KBM-7 (cell line): ENCODE measurements around the gene PCDHB3.
"Not testable (repeated sequence)": the region's sequence is repeated elsewhere in the genome, so short reads cannot be mapped to it uniquely, and the experiment has no call there.

Experiments used
- DNase-seq: peaks from one replicate; pipeline ENCODE4 v3.0.0-alpha.2; 2015
- in situ Hi-C: fragments of 300-500 bp; cut with MboI; formaldehyde crosslinking; loops from 2 replicates; pipeline ENCODE4 v1.14.3; 2020; ENCODE audit warnings: low sequenced_read_pairs, low pct_unique_long_range_greater_than_20kb, mixed read lengths

Gene PCDHB3

GRCh38 chr5:141100243-141100805 lies at the start of gene PCDHB3:
Gene PCDHB3, plus strand, starts transcription at chr5:141100473. Its CDS starts 177 bp downstream, at chr5:141100650.
- in situ Hi-C loops, result no loop called here
- DNase-seq, result peak; percentile 53

DNA sequence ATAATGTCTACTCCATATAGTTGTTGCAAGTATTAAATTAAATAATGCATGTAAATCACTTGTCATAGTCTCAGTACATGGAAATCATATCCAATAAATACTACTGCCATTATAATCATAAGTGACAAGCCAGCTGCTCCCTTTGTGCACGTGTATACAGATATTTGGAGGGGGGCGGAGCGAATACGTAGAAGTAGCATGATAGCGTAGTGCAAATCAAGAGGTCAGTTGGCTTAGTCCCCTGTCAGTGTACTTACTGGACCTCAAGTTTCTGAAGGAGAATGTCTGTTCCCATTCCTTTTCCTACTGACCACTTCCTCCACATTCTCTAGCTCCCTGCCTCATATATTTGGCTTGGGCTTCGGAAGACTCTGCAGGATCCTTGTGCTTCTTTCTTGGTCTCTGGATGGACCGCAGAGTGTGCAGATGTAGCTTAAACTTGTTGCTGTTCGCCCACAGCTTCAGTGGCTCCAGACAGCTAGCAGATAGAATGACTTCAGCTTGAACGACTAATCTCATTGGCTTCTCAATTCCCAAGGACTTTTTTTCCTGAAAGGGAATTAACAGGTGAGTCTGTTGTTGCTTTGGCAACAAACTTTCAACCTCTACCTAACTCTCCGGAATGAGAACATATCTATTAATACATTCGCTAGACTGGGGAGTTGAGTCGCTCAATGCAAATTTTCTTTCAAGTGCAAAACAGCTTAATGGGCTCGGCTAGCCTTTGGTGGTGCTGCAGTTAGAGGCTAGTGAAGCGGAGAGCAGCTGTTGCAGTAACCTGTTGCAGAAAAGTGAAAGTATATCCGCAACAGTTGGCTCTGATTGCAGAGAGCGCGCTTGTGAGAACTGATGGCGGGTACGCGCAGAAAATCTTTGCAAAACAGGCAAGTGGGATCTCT lies 49.4 kb upstream of the PCDHB3 start, which contains the start of gene PCDHB1:
TSS of gene PCDHB1 (plus strand) at position 753 of the 899 bp plus-strand sequence. CDS start at position 850, 97 bp downstream.
- in situ Hi-C loops, result no loop called here

GRCh38 chr5:141051521-141051866 lies 48.8 kb upstream of the PCDHB3 start:
- DNase-seq, result no peak
- in situ Hi-C loops, result no loop called here

More for the DNA sequence above, 49.4 kb upstream of the PCDHB3 start, which contains the start of gene PCDHB1:
- no peak for DNase-seq

DNA sequence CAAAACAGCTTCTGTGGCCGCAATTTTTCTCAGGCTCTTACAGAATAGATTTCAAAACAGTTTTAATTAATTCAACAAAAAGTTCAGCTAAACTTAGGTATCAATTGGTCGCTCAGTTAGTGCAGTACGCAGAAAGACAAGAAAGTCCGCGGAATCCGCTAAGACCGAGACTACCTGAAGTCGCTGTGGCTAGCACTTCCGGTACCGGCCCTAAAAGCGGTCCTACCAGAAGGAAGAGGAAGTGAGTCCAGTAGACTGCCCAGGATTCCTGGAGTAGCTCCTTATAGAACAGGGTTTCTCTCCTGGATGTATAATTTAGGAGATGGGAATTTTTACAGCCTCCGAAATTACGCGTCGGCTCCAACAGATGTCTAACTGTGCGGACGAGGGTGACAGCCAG lies 22.4 kb upstream of the PCDHB3 start:
- DNase-seq, result no peak
- in situ Hi-C loops, result no loop called here

DNA sequence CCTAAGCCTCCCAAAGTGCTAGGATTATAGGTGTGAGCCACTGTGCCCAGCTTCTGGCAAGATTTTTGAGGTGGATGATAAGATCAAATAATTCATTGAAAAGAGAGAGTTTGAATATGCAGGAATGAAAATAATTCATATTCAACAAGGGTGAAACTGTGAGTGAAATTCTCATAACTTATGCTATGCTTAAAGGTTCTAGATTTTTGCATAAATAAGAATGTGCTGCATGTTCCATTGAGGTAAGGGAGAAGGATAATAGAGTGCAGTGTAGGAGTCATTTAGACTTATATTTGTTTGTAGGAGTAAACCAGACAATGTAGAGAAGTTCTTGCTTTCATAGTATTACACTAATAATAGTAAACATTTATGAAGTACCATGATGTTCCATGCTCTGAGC lies 18.0 kb upstream of the PCDHB3 start:
- in situ Hi-C loops, result no loop called here
- no peak for DNase-seq

GRCh38 chr5:141084487-141084989 lies 15.7 kb upstream of the PCDHB3 start:
- in situ Hi-C loops, result no loop called here

GRCh38 chr5:141094481-141095262 lies 5.6 kb upstream of the PCDHB3 start, which contains the start of gene PCDHB2:
Gene PCDHB2, plus strand, starts transcription at chr5:141094615. Its CDS starts 176 bp downstream, at chr5:141094791.
- in situ Hi-C loops, result no loop called here
- DNase-seq, result no peak

More at GRCh38 chr5:141084487-141084989, 15.7 kb upstream of the PCDHB3 start:
- no peak for DNase-seq

DNA sequence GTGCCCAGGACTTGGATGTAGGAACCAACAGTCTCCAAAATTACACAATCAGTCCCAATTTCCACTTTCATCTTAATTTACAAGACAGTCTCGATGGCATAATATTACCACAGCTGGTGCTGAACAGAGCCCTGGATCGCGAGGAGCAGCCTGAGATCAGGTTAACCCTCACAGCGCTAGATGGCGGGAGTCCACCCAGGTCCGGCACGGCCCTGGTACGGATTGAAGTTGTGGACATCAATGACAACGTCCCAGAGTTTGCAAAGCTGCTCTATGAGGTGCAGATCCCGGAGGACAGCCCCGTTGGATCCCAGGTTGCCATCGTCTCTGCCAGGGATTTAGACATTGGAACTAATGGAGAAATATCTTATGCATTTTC lies 5.0 kb upstream of the PCDHB3 start:
- in situ Hi-C loops, result no loop called here
- DNase-seq, result no peak

GRCh38 chr5:141096181-141096580 lies 4.1 kb upstream of the PCDHB3 start:
- DNase-seq, in situ Hi-C loops: not testable (repeated sequence)

DNA sequence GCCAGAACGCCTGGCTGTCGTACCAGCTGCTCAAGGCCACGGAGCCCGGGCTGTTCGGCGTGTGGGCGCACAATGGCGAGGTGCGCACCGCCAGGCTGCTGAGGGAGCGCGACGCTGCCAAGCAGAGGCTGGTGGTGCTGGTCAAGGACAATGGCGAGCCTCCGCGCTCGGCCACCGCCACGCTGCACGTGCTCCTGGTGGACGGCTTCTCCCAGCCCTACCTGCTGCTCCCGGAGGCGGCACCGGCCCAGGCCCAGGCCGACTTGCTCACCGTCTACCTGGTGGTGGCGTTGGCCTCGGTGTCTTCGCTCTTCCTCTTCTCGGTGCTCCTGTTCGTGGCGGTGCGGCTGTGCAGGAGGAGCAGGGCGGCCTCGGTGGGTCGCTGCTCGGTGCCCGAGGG lies 3.7 kb upstream of the PCDHB3 start:
- DNase-seq, in situ Hi-C loops: not testable (repeated sequence)

GRCh38 chr5:141101059-141101458 lies 786 bp downstream of the PCDHB3 start:
- DNase-seq, result no peak
- in situ Hi-C loops, result no loop called here

DNA sequence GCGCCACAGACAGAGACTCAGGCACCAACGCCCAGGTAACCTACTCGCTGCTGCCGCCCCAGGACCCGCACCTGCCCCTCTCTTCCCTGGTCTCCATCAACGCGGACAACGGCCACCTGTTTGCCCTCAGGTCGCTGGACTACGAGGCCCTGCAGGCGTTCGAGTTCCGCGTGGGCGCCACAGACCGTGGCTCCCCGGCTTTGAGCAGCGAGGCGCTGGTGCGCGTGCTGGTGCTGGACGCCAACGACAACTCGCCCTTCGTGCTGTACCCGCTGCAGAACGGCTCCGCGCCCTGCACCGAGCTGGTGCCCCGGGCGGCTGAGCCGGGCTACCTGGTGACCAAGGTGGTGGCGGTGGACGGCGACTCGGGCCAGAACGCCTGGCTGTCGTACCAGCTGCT lies 1.8 kb downstream of the PCDHB3 start:
- DNase-seq, in situ Hi-C loops: not testable (repeated sequence)

DNA sequence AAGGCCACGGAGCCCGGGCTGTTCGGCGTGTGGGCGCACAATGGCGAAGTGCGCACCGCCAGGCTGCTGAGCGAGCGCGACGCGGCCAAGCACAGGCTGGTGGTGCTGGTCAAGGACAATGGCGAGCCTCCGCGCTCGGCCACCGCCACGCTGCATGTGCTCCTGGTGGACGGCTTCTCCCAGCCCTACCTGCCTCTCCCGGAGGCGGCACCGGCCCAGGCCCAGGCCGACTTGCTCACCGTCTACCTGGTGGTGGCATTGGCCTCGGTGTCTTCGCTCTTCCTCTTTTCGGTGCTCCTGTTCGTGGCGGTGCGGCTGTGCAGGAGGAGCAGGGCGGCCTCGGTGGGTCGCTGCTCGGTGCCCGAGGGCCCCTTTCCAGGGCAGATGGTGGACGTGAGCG lies 2.2 kb downstream of the PCDHB3 start:
- DNase-seq, in situ Hi-C loops: not testable (repeated sequence)

DNA sequence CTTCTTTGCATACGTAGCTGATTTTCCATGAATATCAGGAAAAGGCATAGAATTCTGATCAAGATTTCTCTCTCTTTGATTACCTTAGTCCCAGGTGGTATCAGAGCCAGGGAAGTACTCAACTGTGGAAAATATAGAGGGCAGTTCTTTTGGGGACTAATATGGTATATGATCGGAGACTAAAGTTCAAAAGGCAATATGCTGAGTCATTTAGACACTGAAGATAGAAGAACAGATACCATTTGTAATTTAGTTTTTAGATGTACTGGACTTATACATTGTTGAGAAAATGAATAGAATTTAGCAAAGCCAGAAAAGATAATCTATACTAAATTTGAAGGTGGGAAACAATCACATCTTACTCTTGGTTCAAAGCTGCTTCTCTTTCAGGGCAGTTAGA lies 5.1 kb downstream of the PCDHB3 start:
- no peak for DNase-seq
- in situ Hi-C loops, result no loop called here

DNA sequence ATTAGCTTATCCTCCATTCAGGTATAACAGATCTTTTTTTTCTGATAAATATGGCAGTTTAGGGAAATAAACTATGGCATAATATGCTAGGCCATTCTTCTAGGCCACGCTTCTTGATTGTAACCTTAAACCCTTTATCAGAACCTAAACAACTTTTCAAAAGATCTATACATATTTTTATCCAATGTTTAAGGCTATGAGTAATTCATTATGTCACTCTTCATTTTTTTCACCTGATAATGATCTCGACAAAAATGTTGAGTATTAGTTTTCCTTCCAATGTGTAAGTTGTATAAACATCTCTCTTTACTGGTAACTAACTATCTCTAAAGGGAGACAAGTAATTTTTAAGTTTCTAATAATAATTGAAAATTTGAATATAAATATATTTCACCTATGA lies 19.0 kb downstream of the PCDHB3 start:
- in situ Hi-C loops, result no loop called here
- DNase-seq, result no peak

- no peak for DNase-seq
These were observed 21.3 kb downstream of the PCDHB3 start, which contains the start of gene PCDHB4 for GRCh38 chr5:141121563-141121962. Gene PCDHB4, plus strand, starts transcription at chr5:141121818. Its CDS starts 181 bp downstream, at chr5:141121999.

GRCh38 chr5:141121985-141122384 lies 21.7 kb downstream of the PCDHB3 start:
- in situ Hi-C loops, result no loop called here
- DNase-seq, result no peak

More at GRCh38 chr5:141121563-141121962, 21.3 kb downstream of the PCDHB3 start, which contains the start of gene PCDHB4:
- in situ Hi-C loops, result no loop called here

DNA sequence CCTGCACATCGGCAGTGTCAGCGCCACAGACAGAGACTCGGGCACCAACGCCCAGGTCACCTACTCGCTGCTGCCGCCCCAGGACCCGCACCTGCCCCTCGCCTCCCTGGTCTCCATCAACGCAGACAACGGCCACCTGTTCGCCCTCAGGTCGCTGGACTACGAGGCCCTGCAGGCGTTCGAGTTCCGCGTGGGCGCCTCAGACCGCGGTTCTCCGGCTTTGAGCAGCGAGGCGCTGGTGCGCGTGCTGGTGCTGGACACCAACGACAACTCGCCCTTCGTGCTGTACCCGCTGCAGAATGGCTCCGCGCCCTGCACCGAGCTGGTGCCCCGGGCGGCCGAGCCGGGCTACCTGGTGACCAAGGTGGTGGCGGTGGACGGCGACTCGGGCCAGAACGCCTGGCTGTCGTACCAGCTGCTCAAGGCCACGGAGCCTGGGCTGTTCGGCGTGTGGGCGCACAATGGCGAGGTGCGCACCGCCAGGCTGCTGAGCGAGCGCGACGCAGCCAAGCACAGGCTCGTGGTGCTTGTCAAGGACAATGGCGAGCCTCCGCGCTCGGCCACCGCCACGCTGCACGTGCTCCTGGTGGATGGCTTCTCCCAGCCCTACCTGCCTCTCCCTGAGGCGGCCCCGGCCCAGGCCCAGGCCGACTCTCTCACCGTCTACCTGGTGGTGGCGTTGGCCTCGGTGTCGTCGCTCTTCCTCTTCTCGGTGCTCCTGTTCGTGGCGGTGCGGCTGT lies 23.3 kb downstream of the PCDHB3 start:
- DNase-seq, in situ Hi-C loops: not testable (repeated sequence)

GRCh38 chr5:141127305-141127704 lies 27.0 kb downstream of the PCDHB3 start:
- in situ Hi-C loops, result no loop called here

More at GRCh38 chr5:141127305-141127704, 27.0 kb downstream of the PCDHB3 start:
- no peak for DNase-seq
